Spleen (tissue), 7 donors: ENCODE measurements around the gene HDAC4.

Source experiments
- POLR2AphosphoS5 ChIP-seq, 3 donors: sonication (generic); formaldehyde crosslinking; IDR thresholded peaks; one replicate each; pipeline ENCODE4 v1.5.1; 2017; ENCODE audit warnings: antibody characterized with exemption in 3 of 3
- TF ChIP-seq, protein P1 (sequence below), 11 experiments: fragments of 200-600 bp in 7 of 11; fragments of 450-650 bp in 4 of 11; sonication (generic) in 4 of 11; IDR thresholded peaks in 8 of 11; conservative IDR thresholded peaks in 3 of 11; 1 replicate in 7 of 11; 2 replicates in 4 of 11; pipeline versions ENCODE4 v1.4.0 to v1.8.0; 2016 to 2021; ENCODE audit warnings: antibody characterized with exemption in 11 of 11, inconsistent platforms in 4 of 11, mild to moderate bottlenecking in 1 of 11
- donor health status: DM: no; HTN: no; CAD: no; lungs with moderate emphysema.
- donor health status: DM: no; HTN: no; CAD: no.
- donor health status: DM: no; HTN: no; CAD: no.

DNA sequence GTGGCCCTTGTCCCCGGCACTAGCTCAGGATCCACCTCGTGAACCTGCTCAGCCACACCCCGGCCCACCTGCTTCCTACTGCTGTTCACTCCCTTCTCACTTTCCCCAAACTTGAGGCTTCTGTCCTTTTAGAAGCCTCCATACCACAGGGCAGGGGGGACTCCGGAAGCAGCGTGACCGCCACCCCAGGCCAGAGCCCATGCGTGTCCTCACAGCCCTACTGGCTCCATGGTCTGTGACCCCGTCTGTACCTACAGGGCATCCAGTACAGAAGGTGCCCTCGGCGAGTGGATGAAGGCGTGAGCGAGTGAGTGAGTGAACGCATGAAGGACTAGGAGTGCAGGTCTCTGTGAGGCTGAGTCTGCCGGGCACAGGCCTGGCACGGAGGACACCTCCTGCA lies 299.7 kb downstream of the HDAC4 start:
- peak in 1 of 3 donors; percentile 49 for TF ChIP-seq POLR2AphosphoS5 (IDR thresholded peaks at IDR 0.05)
- TF ChIP-seq, protein P1, sequence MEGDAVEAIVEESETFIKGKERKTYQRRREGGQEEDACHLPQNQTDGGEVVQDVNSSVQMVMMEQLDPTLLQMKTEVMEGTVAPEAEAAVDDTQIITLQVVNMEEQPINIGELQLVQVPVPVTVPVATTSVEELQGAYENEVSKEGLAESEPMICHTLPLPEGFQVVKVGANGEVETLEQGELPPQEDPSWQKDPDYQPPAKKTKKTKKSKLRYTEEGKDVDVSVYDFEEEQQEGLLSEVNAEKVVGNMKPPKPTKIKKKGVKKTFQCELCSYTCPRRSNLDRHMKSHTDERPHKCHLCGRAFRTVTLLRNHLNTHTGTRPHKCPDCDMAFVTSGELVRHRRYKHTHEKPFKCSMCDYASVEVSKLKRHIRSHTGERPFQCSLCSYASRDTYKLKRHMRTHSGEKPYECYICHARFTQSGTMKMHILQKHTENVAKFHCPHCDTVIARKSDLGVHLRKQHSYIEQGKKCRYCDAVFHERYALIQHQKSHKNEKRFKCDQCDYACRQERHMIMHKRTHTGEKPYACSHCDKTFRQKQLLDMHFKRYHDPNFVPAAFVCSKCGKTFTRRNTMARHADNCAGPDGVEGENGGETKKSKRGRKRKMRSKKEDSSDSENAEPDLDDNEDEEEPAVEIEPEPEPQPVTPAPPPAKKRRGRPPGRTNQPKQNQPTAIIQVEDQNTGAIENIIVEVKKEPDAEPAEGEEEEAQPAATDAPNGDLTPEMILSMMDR (IDR thresholded peaks at IDR 0.05 in 8 of 11, conservative IDR thresholded peaks at IDR 0.05 in 3 of 11), result no peak
